GM23248 (cell line): Measurements from ENCODE around the gene NCAPD2. TPM values are rescaled to one million over a fixed set of nuclear protein-coding genes. Genes with fewer than 3 reads are reported as not detected.
"Not testable (repeated sequence)": the region's sequence is repeated elsewhere in the genome, so short reads cannot be mapped to it uniquely, and the experiment has no call there.

ENCODE experiments used
- DNase-seq: peaks from one replicate; pipeline ENCODE4 v3.0.0-alpha.2; 2015
- H2AFZ ChIP-seq: fragments of 200-600 bp; sonication (generic); 2 replicates; pipeline ENCODE4 v1.6.1; 2016; ENCODE audit warnings: antibody characterized with exemption
- H3F3A ChIP-seq: fragments of 200-600 bp; sonication (generic); 2 replicates; pipeline ENCODE4 v1.6.1; 2016; ENCODE audit warnings: mild to moderate bottlenecking, antibody characterized with exemption, mixed run types; ENCODE audit not compliant: insufficient read depth
- H3K27ac ChIP-seq: fragments of 200-600 bp; sonication (generic); 2 replicates; pipeline ENCODE4 v1.5.1; 2016; ENCODE audit warnings: mild to moderate bottlenecking
- H3K27me3 ChIP-seq: fragments of 200-600 bp; sonication (generic); replicated peaks from 2 replicates; pipeline ENCODE4 v1.6.1; 2016; ENCODE audit warnings: mild to moderate bottlenecking; ENCODE audit not compliant: insufficient read depth
- H3K36me3 ChIP-seq: fragments of 200-600 bp; sonication (generic); 2 replicates; pipeline ENCODE4 v1.6.1; 2016; ENCODE audit warnings: low read depth, mild to moderate bottlenecking
- H3K4me1 ChIP-seq: fragments of 200-600 bp; sonication (generic); 2 replicates; pipeline ENCODE4 v1.6.1; 2016; ENCODE audit warnings: mild to moderate bottlenecking; ENCODE audit not compliant: insufficient read depth
- H3K4me2 ChIP-seq: fragments of 200-600 bp; sonication (generic); one replicate; pipeline ENCODE4 v1.6.1; 2016; ENCODE audit warnings: mild to moderate bottlenecking; ENCODE audit not compliant: unreplicated experiment
- H3K4me3 ChIP-seq: fragments of 200-600 bp; sonication (generic); 2 replicates; pipeline ENCODE4 v1.5.1; 2016; ENCODE audit warnings: mild to moderate bottlenecking
- H3K79me2 ChIP-seq: fragments of 200-600 bp; sonication (generic); 2 replicates; pipeline ENCODE4 v1.6.1; 2016; ENCODE audit warnings: mild to moderate bottlenecking; ENCODE audit not compliant: insufficient read depth
- H3K9ac ChIP-seq: fragments of 200-600 bp; sonication (generic); 2 replicates; pipeline ENCODE4 v1.6.1; 2016; ENCODE audit warnings: mild to moderate bottlenecking
- H3K9me2 ChIP-seq: fragments of 200-600 bp; sonication (generic); 2 replicates; pipeline ENCODE4 v1.6.1; 2016; ENCODE audit warnings: mixed run types, mild to moderate bottlenecking, moderate library complexity; ENCODE audit not compliant: insufficient read depth
- H3K9me3 ChIP-seq: fragments of 200-600 bp; sonication (generic); one replicate; pipeline ENCODE4 v1.6.1; 2017; ENCODE audit warnings: low read depth
- H4K20me1 ChIP-seq: fragments of 200-600 bp; sonication (generic); 2 replicates; pipeline ENCODE4 v1.6.0; 2016; ENCODE audit not compliant: insufficient read depth
- EZH2 ChIP-seq: fragments of 200-600 bp; sonication (generic); IDR thresholded peaks from 2 replicates; pipeline ENCODE4 v1.6.1; 2018; ENCODE audit warnings: antibody characterized with exemption, mild to moderate bottlenecking; ENCODE audit not compliant: insufficient read depth, poor library complexity, severe bottlenecking
- EZH2phosphoT487 ChIP-seq: fragments of 200-600 bp; sonication (generic); IDR thresholded peaks from 2 replicates; pipeline ENCODE4 v1.6.1; 2018; ENCODE audit warnings: antibody characterized with exemption, moderate library complexity, mild to moderate bottlenecking, low read depth; ENCODE audit not compliant: insufficient read depth
- WGBS, 2 experiments: methylation state at CpG; one replicate each; pipeline ENCODE4 v1.1.6; 2015 to 2017; ENCODE audit warnings: low lambda C conversion rate in 2 of 2, low coverage in 1 of 2; ENCODE audit errors: missing lambda C conversion rate in 2 of 2; 5-methylcytosine and 5-hydroxymethylcytosine counted together
- in situ Hi-C: fragments of 300-500 bp; cut with MboI; formaldehyde crosslinking; loops from 2 replicates; pipeline ENCODE4 v1.15.0; 2020
- polyA plus RNA-seq: library from polyadenylated mRNA; unstranded; fragments of >200 nt; fragmentation: Nextera tagmentation; extraction: Ambion mirVana; gene quantifications from 2 replicates; pipeline ENCODE4 v1.2.1, GENCODE V29; 2016
- total RNA-seq: library from RNA; depleted of rRNA; stranded (reverse); fragments of >200 nt; shearing (Covaris generic); gene quantifications from 2 replicates; pipeline ENCODE4 v1.2.3, GENCODE V29; 2014

Gene NCAPD2
- total and polyA plus RNA-seq, 2 experiments from 2014 or later: 15.5 to 26.3 TPM

- Histone ChIP-seq H3K27ac (peak overlapping the region; percentile 84), H3K4me2 (peak overlapping the region; percentile 92)
- peak; percentile 40 for DNase-seq
Measured at GRCh38 chr12:6469609-6470374, 24.1 kb upstream of the NCAPD2 start.

GRCh38 chr12:6470375-6471163 is 23.3 kb upstream of the NCAPD2 start, which contains the start of gene VAMP1:
Gene VAMP1 (minus strand): TSS chr12:6470677. CDS start chr12:6470531, 146 bp downstream.
- H2AFZ ChIP-seq: peak within 1 kb of the TSS; percentile 78
- TF ChIP-seq EZH2phosphoT487: no peak
- no peak for TF ChIP-seq EZH2
- 0 out of 2 replicates have a peak, but pooled peaks cover 5% of the 10 kb centered on the region for H3K36me3 ChIP-seq
- peak within 1 kb of the TSS; percentile 84 for H3K27ac ChIP-seq
- H3F3A ChIP-seq: peaks cover 27% of the 10 kb centered on the region
- H3K9me3 ChIP-seq: no peaks in the 10 kb centered on the region
- no peaks in the 10 kb centered on the region for H3K9me2 ChIP-seq
- 0 to 1% methylated on average over 65 to 67 of the region's 69 CpGs for WGBS, 2 experiments
- H3K27me3 ChIP-seq: no peaks in the 10 kb centered on the region
- DNase-seq: peak; percentile 100
- H3K9ac ChIP-seq: peak within 1 kb of the TSS; percentile 86
- peak within 1 kb of the TSS; percentile 82 for H3K4me3 ChIP-seq
- no peaks in the 10 kb centered on the region for H4K20me1 ChIP-seq
- peaks cover 45% of the 10 kb centered on the region for H3K79me2 ChIP-seq
- in situ Hi-C loops: no loop called here
- H3K4me1 ChIP-seq: peaks cover 24% of the 10 kb centered on the region
- peak within 1 kb of the TSS; percentile 92 for H3K4me2 ChIP-seq

More at GRCh38 chr12:6469609-6470374, 24.1 kb upstream of the NCAPD2 start:
- TF ChIP-seq EZH2phosphoT487 (no peak), EZH2 (no peak)
- H3K9ac ChIP-seq: peak overlapping the region; percentile 86
- peak overlapping the region; percentile 82 for H3K4me3 ChIP-seq
- 5 to 9% methylated on average over 15 to 16 of the region's 16 CpGs for WGBS, 2 experiments
- no peaks in the 10 kb centered on the region for H3K9me2 ChIP-seq
- peaks cover 24% of the 10 kb centered on the region for H3K4me1 ChIP-seq
- H2AFZ ChIP-seq: peak overlapping the region; percentile 78; the same call in 1 of the 2 replicates
- H3K9me3 ChIP-seq: no peaks in the 10 kb centered on the region
- peaks cover 8% of the 10 kb centered on the region; the same call in 1 of the 2 replicates for H3K36me3 ChIP-seq
- peaks cover 45% of the 10 kb centered on the region for H3K79me2 ChIP-seq
- peaks cover 27% of the 10 kb centered on the region for H3F3A ChIP-seq
- no peaks in the 10 kb centered on the region for H4K20me1 ChIP-seq
- H3K27me3 ChIP-seq: no peaks in the 10 kb centered on the region
- in situ Hi-C loops: no loop called here

GRCh38 chr12:6471989-6472360 is 21.9 kb upstream of the NCAPD2 start:
- no peak overlapping the region for H2AFZ ChIP-seq
- in situ Hi-C loops: no loop called here

GRCh38 chr12:6472491-6472890 is 21.4 kb upstream of the NCAPD2 start:
- 46 to 48% methylated on average over 11 of the region's 11 CpGs for WGBS, 2 experiments
- Histone ChIP-seq H3K36me3 (no peaks in the 10 kb centered on the region), H3K9ac (peak overlapping the region; percentile 10; the same call in 1 of the 2 replicates), H3K4me3 (no peak overlapping the region), H3K27me3 (no peaks in the 10 kb centered on the region), H3K9me2 (no peaks in the 10 kb centered on the region), H3K4me2 (no peak overlapping the region), H3F3A (peaks cover 37% of the 10 kb centered on the region), H4K20me1 (no peaks in the 10 kb centered on the region), H3K4me1 (peaks cover 33% of the 10 kb centered on the region), H3K79me2 (peaks cover 26% of the 10 kb centered on the region), H3K9me3 (no peaks in the 10 kb centered on the region), H2AFZ (no peak overlapping the region), H3K27ac (peak overlapping the region; percentile 84)
- DNase-seq: no peak
- TF ChIP-seq EZH2phosphoT487: no peak
- TF ChIP-seq EZH2: no peak
- in situ Hi-C loops: no loop called here

More at GRCh38 chr12:6471989-6472360, 21.9 kb upstream of the NCAPD2 start:
- peak overlapping the region; percentile 86; the same call in 1 of the 2 replicates for H3K9ac ChIP-seq
- H3K4me2 ChIP-seq: no peak overlapping the region
- peaks cover 32% of the 10 kb centered on the region for H3K79me2 ChIP-seq
- peak; percentile 95 for DNase-seq
- H3F3A ChIP-seq: peaks cover 36% of the 10 kb centered on the region
- no peaks in the 10 kb centered on the region for H4K20me1 ChIP-seq
- no peak overlapping the region for H3K4me3 ChIP-seq
- H3K9me2 ChIP-seq: no peaks in the 10 kb centered on the region
- WGBS, 2 experiments: 7 to 10% methylated on average over 1 of the region's 1 CpG
- H3K36me3 ChIP-seq: no peaks in the 10 kb centered on the region
- peaks cover 33% of the 10 kb centered on the region for H3K4me1 ChIP-seq
- peak overlapping the region; percentile 84 for H3K27ac ChIP-seq
- H3K27me3 ChIP-seq: no peaks in the 10 kb centered on the region
- H3K9me3 ChIP-seq: no peaks in the 10 kb centered on the region
- TF ChIP-seq EZH2: no peak
- TF ChIP-seq EZH2phosphoT487: no peak

- H3K27ac ChIP-seq, in situ Hi-C loops, H3K9me2 ChIP-seq, H3K9me3 ChIP-seq, H3K9ac ChIP-seq, H2AFZ ChIP-seq, H3K4me3 ChIP-seq, H3K36me3 ChIP-seq, H3K4me2 ChIP-seq, DNase-seq, H4K20me1 ChIP-seq, H3K27me3 ChIP-seq, H3K79me2 ChIP-seq: not testable (repeated sequence)
- 92% methylated on average over 9 to 41 of the region's 48 CpGs for WGBS, 2 experiments
- peaks cover 23% of the 10 kb centered on the region for H3K4me1 ChIP-seq
- H3F3A ChIP-seq: peaks cover 23% of the 10 kb centered on the region
Measured at GRCh38 chr12:6475233-6475975, 18.5 kb upstream of the NCAPD2 start.
